ENCODE results near the gene MINK1. TPM values are rescaled to one million over a fixed set of nuclear protein-coding genes. Genes with fewer than 3 reads are reported as not detected.
"Not testable (repeated sequence)": the region's sequence is repeated elsewhere in the genome, so short reads cannot be mapped to it uniquely, and the experiment has no call there.

Gene MINK1
- total RNA-seq, 2 experiments from 2014 or later = 40.6 to 62.5 TPM

DNA sequence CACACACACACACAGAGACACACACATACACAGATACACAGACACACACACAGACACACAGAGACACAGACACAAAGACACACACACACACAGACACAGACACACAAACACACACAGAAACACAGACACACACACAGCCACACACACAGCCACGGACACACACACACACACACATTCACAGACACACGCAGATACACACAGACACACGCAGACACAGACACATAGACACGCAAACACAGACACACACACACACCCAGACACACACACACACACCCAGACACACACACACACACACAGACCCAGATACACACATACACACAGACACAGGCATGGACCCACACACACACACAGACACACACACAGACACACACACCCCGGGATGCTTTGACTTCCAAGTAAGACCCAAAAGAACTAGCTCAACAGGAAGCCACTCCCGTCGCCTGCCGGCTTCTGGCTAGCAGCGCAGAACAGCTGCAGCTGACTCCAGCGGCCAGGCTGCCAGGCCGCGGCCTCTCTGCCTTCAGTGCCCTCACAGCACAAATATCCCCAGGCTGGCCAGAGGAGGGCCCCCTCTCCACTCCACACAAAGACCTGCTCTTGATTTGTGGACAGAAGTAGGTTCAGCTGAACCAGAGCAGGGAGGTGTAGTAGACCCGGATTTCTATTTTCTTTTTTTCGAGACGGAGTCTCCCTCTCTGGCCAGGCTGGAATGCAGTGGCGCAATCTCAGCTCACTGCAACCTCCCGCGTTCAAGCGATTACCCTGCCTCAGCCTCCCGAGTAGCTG lies 75.8 kb downstream of the MINK1 start:
- H3K27ac ChIP-seq (ENCODE audit: low read depth, low read length, poor library complexity, severe bottlenecking) = no peak overlapping the region
- TF ChIP-seq, protein P1, sequence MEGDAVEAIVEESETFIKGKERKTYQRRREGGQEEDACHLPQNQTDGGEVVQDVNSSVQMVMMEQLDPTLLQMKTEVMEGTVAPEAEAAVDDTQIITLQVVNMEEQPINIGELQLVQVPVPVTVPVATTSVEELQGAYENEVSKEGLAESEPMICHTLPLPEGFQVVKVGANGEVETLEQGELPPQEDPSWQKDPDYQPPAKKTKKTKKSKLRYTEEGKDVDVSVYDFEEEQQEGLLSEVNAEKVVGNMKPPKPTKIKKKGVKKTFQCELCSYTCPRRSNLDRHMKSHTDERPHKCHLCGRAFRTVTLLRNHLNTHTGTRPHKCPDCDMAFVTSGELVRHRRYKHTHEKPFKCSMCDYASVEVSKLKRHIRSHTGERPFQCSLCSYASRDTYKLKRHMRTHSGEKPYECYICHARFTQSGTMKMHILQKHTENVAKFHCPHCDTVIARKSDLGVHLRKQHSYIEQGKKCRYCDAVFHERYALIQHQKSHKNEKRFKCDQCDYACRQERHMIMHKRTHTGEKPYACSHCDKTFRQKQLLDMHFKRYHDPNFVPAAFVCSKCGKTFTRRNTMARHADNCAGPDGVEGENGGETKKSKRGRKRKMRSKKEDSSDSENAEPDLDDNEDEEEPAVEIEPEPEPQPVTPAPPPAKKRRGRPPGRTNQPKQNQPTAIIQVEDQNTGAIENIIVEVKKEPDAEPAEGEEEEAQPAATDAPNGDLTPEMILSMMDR (conservative IDR thresholded peaks at IDR 0.05; ENCODE audit: low read length) = peak; percentile 79
- TF ChIP-seq EZH2phosphoT487 (IDR thresholded peaks at IDR 0.05; ENCODE audit: borderline replicate concordance, low read depth, low read length) = no peak
- H2AFZ ChIP-seq (ENCODE audit: low read length) = peak overlapping the region; percentile 49; the same call in 1 of the 2 replicates

GRCh38 chr17:4913994-4914393 lies 80.9 kb downstream of the MINK1 start:
- no peak overlapping the region for H3K27ac ChIP-seq (ENCODE audit: low read depth, low read length, poor library complexity, severe bottlenecking)
- TF ChIP-seq, protein P1 (conservative IDR thresholded peaks at IDR 0.05; ENCODE audit: low read length) = no peak
- no peak for TF ChIP-seq EZH2phosphoT487 (IDR thresholded peaks at IDR 0.05; ENCODE audit: borderline replicate concordance, low read depth, low read length)
- H4K20me1 ChIP-seq (ENCODE audit: insufficient read depth, low read length) = no peaks in the 10 kb centered on the region
- no peak for DNase-seq (ENCODE audit: low spot score)
- CTCF ChIA-PET (ENCODE audit: unreplicated experiment) = no interaction called here
- H3K9me3 ChIP-seq (ENCODE audit: low read length) = no peaks in the 10 kb centered on the region
- no peaks in the 10 kb centered on the region for H3K4me1 ChIP-seq (ENCODE audit: insufficient read depth, low read length, poor library complexity, severe bottlenecking)
- no peaks in the 10 kb centered on the region for H3K79me2 ChIP-seq (ENCODE audit: insufficient read depth, low read depth, low read length)
- BruUV-seq (replicated peaks) = no TSS peak
- H3K36me3 ChIP-seq (ENCODE audit: insufficient read depth, low read length) = no peaks in the 10 kb centered on the region
- no peaks in the 10 kb centered on the region for H3K9me2 ChIP-seq (ENCODE audit: insufficient read depth, low read length)
- no peak overlapping the region for H2AFZ ChIP-seq (ENCODE audit: low read length)
- intact Hi-C loops (cut with micrococcal nuclease; ENCODE audit: unreplicated experiment) = no loop called here
- H3K4me2 ChIP-seq (ENCODE audit: low read length) = no peak overlapping the region
- POLR2A ChIA-PET = no interaction called here
- H3K4me3 ChIP-seq (ENCODE audit: low read depth, low read length, poor library complexity, severe bottlenecking) = no peak overlapping the region

More for the DNA sequence above, 75.8 kb downstream of the MINK1 start:
- Histone ChIP-seq H3K4me2 (ENCODE audit: low read length) (no peak overlapping the region), H3K79me2 (ENCODE audit: insufficient read depth, low read depth, low read length) (no peaks in the 10 kb centered on the region), H3K4me3 (ENCODE audit: low read depth, low read length, poor library complexity, severe bottlenecking) (no peak overlapping the region), H3K9me3 (ENCODE audit: low read length) (no peaks in the 10 kb centered on the region), H3K36me3 (ENCODE audit: insufficient read depth, low read length) (no peaks in the 10 kb centered on the region), H3K4me1 (ENCODE audit: insufficient read depth, low read length, poor library complexity, severe bottlenecking) (no peaks in the 10 kb centered on the region), H4K20me1 (ENCODE audit: insufficient read depth, low read length) (no peaks in the 10 kb centered on the region), H3K9me2 (ENCODE audit: insufficient read depth, low read length) (no peaks in the 10 kb centered on the region)
- peak; percentile 74 for DNase-seq (ENCODE audit: low spot score)
- BruUV-seq (replicated peaks) = no TSS peak
- intact Hi-C loops (cut with micrococcal nuclease; ENCODE audit: unreplicated experiment) = loop anchor here (1.0 to 10.0 kb wide), 4 partner anchors 78 to 274 kb away; partner anchors contain the start of gene CAMTA2
- POLR2A ChIA-PET = interaction anchor here (0.6 kb wide), 1 partner anchor 15 kb away, joined by 4 read pairs; no protein-coding TSS in a partner anchor
- CTCF ChIA-PET (ENCODE audit: unreplicated experiment) = interaction anchor here (0.5 to 0.6 kb wide), 3 partner anchors 200 to 358 kb away, joined by 3 to 5 read pairs (median 3); no protein-coding TSS in a partner anchor

GRCh38 chr17:4914551-4914950 lies 81.4 kb downstream of the MINK1 start:
- H3K4me2 ChIP-seq (ENCODE audit: low read length); H3K9me2 ChIP-seq (ENCODE audit: insufficient read depth, low read length); H3K9me3 ChIP-seq (ENCODE audit: low read length); H3K4me3 ChIP-seq (ENCODE audit: low read depth, low read length, poor library complexity, severe bottlenecking); CTCF ChIA-PET (ENCODE audit: unreplicated experiment); H3K4me1 ChIP-seq (ENCODE audit: insufficient read depth, low read length, poor library complexity, severe bottlenecking); BruUV-seq (replicated peaks); H4K20me1 ChIP-seq (ENCODE audit: insufficient read depth, low read length); H2AFZ ChIP-seq (ENCODE audit: low read length); intact Hi-C loops (cut with micrococcal nuclease; ENCODE audit: unreplicated experiment); DNase-seq (ENCODE audit: low spot score); H3K36me3 ChIP-seq (ENCODE audit: insufficient read depth, low read length); H3K27ac ChIP-seq (ENCODE audit: low read depth, low read length, poor library complexity, severe bottlenecking); POLR2A ChIA-PET; H3K79me2 ChIP-seq (ENCODE audit: insufficient read depth, low read depth, low read length): not testable (repeated sequence)
